H1 (cell line): ENCODE measurements around the gene SENP1. TPM values are rescaled to one million over a fixed set of nuclear protein-coding genes. Genes with fewer than 3 reads are reported as not detected.

ENCODE experiments used
- CHD7 ChIP-seq: fragments of 300-600 bp; sonication (generic); IDR thresholded peaks from 2 replicates; pipeline ENCODE4 v1.7.1; 2012; ENCODE audit warnings: low read length, moderate library complexity, mild to moderate bottlenecking, inconsistent platforms; ENCODE audit not compliant: insufficient replicate concordance
- KDM1A ChIP-seq: fragments of 200-600, 300-600 bp; sonication (generic); IDR thresholded peaks from 2 replicates; pipeline ENCODE4 v1.7.1; 2016; ENCODE audit warnings: mild to moderate bottlenecking, low read length, borderline replicate concordance
- RBBP5 ChIP-seq: IDR thresholded peaks from 2 replicates; pipeline ENCODE4 v1.7.1; 2012; ENCODE audit warnings: low read depth, mild to moderate bottlenecking, inconsistent platforms, low read length, moderate library complexity, borderline replicate concordance
- TAF1 ChIP-seq: IDR thresholded peaks from 2 replicates; pipeline ENCODE4 v1.6.1; 2011; ENCODE audit warnings: mild to moderate bottlenecking, low read depth, low read length
- polyA plus RNA-seq, 7 experiments: library from polyadenylated mRNA; depleted of rRNA in 3 of 7; stranded (reverse) in 5 of 7; unstranded in 2 of 7; fragments of >200 nt in 5 of 7; fragments of 200-250 nt in 2 of 7; gene quantifications; 1 replicate in 5 of 7; 2 replicates in 1 of 7; 4 replicates in 1 of 7; pipeline versions ENCODE4 v1.2.1 to v1.2.3, GENCODE V29; 2011 to 2013; ENCODE audit warnings: missing spikeins in 2 of 7, mixed read lengths in 2 of 7
- total RNA-seq: library from RNA; stranded (reverse); fragmentation: NEBNext Ultra II Directional; extraction: Animal tissue kit (Norgen Biotek cat#: 25700); gene quantifications from 2 replicates; pipeline ENCODE4 v1.2.1, GENCODE V29; 2021
- TF ChIP-seq, protein P1 (sequence below): IDR thresholded peaks from 2 replicates; pipeline ENCODE4 v1.6.1; 2012; ENCODE audit warnings: low read length, inconsistent platforms

SENP1 gene
- total and polyA plus RNA-seq, 2 of the 8 experiments (the other 6 are each of a cell fraction or from before 2014, with no cell fraction given): 14.2 to 31.5 TPM

DNA sequence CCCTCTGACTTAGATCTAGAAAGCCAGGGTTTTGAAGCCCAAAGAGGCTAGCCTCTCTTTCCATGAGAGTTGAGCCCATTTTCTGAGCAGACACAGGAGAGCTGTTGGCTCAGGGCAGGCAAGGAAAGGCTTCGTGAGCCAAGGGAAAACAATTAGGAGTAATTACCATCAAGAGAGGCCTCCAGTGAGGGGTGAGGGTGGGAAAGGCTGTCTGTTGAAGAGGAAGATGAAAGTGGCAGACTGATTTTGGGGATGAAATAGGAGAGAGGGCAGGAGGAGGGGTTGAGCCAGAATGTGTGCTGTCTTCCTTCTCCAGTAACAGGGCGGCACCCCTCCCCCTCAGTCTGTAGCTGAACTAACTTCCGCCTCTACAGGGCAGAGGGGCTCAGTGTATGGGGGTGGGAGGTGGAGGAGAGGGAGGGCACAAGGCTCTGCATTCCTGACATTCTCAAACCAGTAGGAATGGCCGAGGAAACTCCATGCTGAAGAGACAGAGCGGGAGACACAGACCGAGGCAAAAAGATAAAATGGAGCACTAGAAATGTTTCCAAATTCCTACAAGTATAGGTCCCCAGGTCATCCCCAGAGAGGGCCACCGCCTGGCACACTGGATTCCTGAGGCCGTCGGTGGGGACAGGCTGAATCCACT, 68.5 kb downstream of the SENP1 start (continued):
- no peak for TF ChIP-seq CHD7
- TF ChIP-seq, protein P1, sequence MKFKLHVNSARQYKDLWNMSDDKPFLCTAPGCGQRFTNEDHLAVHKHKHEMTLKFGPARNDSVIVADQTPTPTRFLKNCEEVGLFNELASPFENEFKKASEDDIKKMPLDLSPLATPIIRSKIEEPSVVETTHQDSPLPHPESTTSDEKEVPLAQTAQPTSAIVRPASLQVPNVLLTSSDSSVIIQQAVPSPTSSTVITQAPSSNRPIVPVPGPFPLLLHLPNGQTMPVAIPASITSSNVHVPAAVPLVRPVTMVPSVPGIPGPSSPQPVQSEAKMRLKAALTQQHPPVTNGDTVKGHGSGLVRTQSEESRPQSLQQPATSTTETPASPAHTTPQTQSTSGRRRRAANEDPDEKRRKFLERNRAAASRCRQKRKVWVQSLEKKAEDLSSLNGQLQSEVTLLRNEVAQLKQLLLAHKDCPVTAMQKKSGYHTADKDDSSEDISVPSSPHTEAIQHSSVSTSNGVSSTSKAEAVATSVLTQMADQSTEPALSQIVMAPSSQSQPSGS: peak; percentile 80; the same call in 1 of the 2 replicates
- peak; percentile 77 for TF ChIP-seq TAF1
- peak; percentile 93; the same call in 1 of the 2 replicates for TF ChIP-seq RBBP5
- no peak for TF ChIP-seq KDM1A
